ENCODE data around the gene SH3BP2.

Gene SH3BP2

DNA sequence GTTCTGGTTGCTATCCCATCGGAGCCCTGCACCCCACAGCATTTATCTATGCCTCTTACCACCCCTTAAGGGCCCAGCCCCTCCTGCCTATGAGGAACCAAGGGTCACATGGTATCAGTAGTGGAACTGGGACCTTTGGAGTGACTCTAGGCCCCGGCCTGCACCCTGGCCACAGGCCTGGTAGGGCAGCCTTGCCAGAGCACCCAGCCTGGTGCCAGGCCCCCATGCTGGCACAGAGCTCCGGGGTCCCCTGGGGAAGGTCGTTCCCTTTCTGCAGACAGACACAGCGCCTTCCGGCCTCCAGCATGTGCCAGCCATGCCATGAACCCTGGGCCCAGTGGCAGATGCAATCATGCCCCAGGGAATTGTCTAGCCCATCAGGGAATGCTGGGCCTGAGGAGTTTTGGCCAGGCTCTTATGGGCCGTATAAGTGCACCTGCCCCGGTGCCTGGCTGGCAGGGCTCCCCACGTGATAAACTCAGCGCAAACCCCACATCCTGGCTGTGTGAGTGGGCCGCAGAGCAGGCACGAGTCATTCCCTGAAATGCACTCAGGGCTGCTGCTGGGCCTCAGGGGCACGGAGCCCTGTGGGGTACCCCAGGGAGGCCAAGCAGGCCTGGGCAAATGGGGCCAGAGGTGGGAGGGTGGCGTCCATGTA is 30.9 kb downstream of the SH3BP2 start:
- TF ChIP-seq EZH2 (IDR thresholded peaks at IDR 0.05) (no peak), POLR2AphosphoS5 (IDR thresholded peaks at IDR 0.05; ENCODE audit: borderline replicate concordance, low read depth, low read length) (no peak), FOXP2 (optimal IDR thresholded peaks at IDR 0.05; ENCODE audit: control extremely low read depth, extremely low read length, insufficient read depth) (no peak)
- no peak for DNase-seq (ENCODE audit: low read depth, low spot score)
- no peaks in the 10 kb centered on the region for H3K9me3 ChIP-seq (ENCODE audit: low read depth, low read length)
- no peak overlapping the region for H3K4me3 ChIP-seq
- no peak overlapping the region for H3K9ac ChIP-seq (ENCODE audit: insufficient read length)
- no peak overlapping the region for H3K27ac ChIP-seq
- peaks cover 36% of the 10 kb centered on the region; the same call in 1 of the 2 replicates for H3K36me3 ChIP-seq (ENCODE audit: insufficient read depth, low read length)

DNA sequence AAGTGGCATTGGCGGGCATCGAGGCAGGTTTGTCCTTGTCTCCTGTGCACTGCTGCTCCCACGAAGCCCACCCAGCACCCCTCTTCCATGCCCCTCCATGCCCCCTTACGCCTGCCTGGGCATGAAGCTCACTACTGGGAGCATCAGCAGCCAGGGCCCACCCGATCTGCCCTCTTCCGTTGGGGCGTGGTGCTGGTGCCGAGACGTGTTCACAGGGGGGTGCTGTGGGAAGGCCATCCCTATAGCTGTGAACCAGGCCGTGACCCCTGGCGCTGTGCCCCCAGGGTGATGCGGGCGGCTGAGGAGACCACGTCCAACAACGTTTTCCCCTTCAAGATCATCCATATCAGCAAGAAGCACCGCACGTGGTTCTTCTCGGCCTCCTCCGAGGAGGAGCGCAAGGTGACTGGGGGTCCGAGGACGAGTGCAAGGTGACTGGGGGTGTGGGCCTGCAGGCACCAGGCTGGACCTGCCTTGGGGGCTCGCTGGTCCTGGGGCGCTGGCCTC is 31.5 kb downstream of the SH3BP2 start:
- Histone ChIP-seq H3K27ac (no peak overlapping the region), H3K36me3 (ENCODE audit: insufficient read depth, low read length) (peaks cover 36% of the 10 kb centered on the region; the same call in 1 of the 2 replicates)
- TF ChIP-seq EZH2 (IDR thresholded peaks at IDR 0.05) = no peak
- TF ChIP-seq POLR2AphosphoS5 (IDR thresholded peaks at IDR 0.05; ENCODE audit: borderline replicate concordance, low read depth, low read length) = no peak
- no peak for TF ChIP-seq FOXP2 (optimal IDR thresholded peaks at IDR 0.05; ENCODE audit: control extremely low read depth, extremely low read length, insufficient read depth)

DNA sequence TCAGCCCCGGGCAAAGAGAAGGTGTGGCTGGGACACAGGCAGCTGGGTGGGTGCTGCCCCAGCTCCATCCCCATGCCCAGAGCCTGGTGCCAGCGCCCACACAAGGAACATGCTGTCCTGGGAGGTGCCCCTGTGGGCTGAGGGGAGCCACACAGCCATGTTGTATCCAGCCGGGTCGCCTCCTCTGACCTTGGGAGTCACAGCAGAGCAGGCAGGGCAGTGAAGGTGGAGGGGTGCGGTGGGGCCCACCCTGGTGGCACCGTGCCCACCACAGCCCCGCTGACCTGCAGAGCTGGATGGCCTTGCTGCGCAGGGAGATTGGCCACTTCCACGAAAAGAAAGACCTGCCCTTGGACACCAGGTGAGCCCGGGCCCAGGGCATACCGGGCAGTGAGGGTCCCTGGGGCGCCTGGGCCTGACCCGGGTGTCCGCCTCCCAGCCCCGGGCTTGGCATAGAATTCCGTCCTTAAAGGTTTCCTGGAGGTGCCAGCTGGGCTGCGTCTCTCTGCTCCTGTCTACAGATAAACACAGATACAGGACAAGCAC is 32.0 kb downstream of the SH3BP2 start:
- no peak overlapping the region for H3K27ac ChIP-seq
- no peak overlapping the region for H3K4me3 ChIP-seq
- no peak for DNase-seq (ENCODE audit: low read depth, low spot score)
- H3K9ac ChIP-seq (ENCODE audit: insufficient read length) = no peak overlapping the region
- peaks cover 40% of the 10 kb centered on the region; the same call in 1 of the 2 replicates for H3K36me3 ChIP-seq (ENCODE audit: insufficient read depth, low read length)
- no peak for TF ChIP-seq POLR2AphosphoS5 (IDR thresholded peaks at IDR 0.05; ENCODE audit: borderline replicate concordance, low read depth, low read length)
- no peak for TF ChIP-seq FOXP2 (optimal IDR thresholded peaks at IDR 0.05; ENCODE audit: control extremely low read depth, extremely low read length, insufficient read depth)
- TF ChIP-seq EZH2 (IDR thresholded peaks at IDR 0.05) = no peak
- no peaks in the 10 kb centered on the region for H3K9me3 ChIP-seq (ENCODE audit: low read depth, low read length)

More for the DNA sequence above, 31.5 kb downstream of the SH3BP2 start:
- no peak for DNase-seq (ENCODE audit: low read depth, low spot score)
- H3K9me3 ChIP-seq (ENCODE audit: low read depth, low read length) = no peaks in the 10 kb centered on the region
- no peak overlapping the region for H3K4me3 ChIP-seq
- no peak overlapping the region for H3K9ac ChIP-seq (ENCODE audit: insufficient read length)

DNA sequence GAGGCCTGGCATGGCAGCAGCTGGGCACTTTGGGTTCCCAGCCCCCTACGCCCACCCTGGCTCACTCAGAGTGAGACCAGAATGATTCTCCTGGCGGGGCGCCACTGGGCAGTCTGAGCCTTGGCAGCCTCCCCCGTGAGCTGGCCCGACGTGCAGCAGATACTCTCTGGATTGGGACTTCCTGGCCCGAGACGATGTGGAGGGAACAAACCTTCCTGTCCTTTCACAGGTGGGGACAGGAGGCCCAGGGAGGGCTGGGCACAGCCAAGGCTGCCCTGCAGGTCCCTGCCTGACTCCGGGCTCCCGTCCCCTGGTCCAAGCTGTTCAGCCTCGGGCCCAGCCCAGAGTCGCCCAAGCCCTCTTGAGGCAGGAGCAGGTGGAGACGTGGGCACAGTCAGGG is 32.9 kb downstream of the SH3BP2 start:
- no peak for DNase-seq (ENCODE audit: low read depth, low spot score)
- TF ChIP-seq POLR2AphosphoS5 (IDR thresholded peaks at IDR 0.05; ENCODE audit: borderline replicate concordance, low read depth, low read length) (no peak), EZH2 (IDR thresholded peaks at IDR 0.05) (no peak), FOXP2 (optimal IDR thresholded peaks at IDR 0.05; ENCODE audit: control extremely low read depth, extremely low read length, insufficient read depth) (no peak)
- peaks cover 40% of the 10 kb centered on the region; the same call in 1 of the 2 replicates for H3K36me3 ChIP-seq (ENCODE audit: insufficient read depth, low read length)

DNA sequence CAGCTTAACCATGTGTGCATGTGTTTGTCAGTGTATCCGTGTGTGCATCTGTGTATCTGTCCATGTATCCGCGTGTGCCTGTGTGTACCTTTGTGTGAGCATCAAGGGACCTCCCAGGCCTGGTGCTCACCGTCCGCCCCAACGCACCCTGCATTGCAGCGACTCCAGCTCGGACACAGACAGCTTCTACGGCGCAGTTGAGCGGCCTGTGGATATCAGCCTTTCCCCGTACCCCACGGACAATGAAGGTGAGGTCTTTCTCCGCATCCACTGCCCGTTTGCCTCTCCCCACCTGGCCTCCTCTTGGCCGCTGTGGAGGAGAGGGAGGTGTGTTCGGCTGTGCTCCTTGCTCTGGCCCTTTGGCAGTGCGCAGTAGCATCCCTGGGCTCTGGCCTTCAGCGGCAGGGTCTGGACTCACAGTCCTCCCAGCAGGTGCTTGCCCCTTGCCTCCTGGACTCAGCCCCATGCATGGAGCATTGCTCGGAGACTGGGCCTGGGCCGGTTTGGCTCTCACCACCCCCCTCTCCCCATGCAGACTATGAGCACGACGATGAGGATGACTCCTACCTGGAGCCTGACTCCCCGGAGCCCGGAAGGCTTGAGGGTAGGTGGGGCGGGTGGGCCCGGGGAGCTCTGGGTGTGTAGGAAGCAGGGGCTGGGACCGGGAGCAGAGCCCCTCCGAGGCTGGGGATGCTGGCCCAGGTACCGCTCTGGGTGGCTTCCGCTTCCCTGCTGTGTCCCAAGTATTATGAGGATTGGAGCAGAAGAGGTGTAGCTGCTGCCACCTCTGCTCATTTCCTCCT is 34.4 kb downstream of the SH3BP2 start:
- TF ChIP-seq FOXP2 (optimal IDR thresholded peaks at IDR 0.05; ENCODE audit: control extremely low read depth, extremely low read length, insufficient read depth) (no peak), POLR2AphosphoS5 (IDR thresholded peaks at IDR 0.05; ENCODE audit: borderline replicate concordance, low read depth, low read length) (no peak), EZH2 (IDR thresholded peaks at IDR 0.05) (no peak)
- H3K4me3 ChIP-seq = no peak overlapping the region
- H3K36me3 ChIP-seq (ENCODE audit: insufficient read depth, low read length) = peaks cover 43% of the 10 kb centered on the region; the same call in 1 of the 2 replicates
- no peaks in the 10 kb centered on the region for H3K9me3 ChIP-seq (ENCODE audit: low read depth, low read length)
- H3K27ac ChIP-seq = no peak overlapping the region
- H3K9ac ChIP-seq (ENCODE audit: insufficient read length) = no peak overlapping the region
- DNase-seq (ENCODE audit: low read depth, low spot score) = no peak

More for the DNA sequence above, 32.9 kb downstream of the SH3BP2 start:
- Histone ChIP-seq H3K9me3 (ENCODE audit: low read depth, low read length) (no peaks in the 10 kb centered on the region), H3K9ac (ENCODE audit: insufficient read length) (no peak overlapping the region), H3K4me3 (no peak overlapping the region), H3K27ac (no peak overlapping the region)

DNA sequence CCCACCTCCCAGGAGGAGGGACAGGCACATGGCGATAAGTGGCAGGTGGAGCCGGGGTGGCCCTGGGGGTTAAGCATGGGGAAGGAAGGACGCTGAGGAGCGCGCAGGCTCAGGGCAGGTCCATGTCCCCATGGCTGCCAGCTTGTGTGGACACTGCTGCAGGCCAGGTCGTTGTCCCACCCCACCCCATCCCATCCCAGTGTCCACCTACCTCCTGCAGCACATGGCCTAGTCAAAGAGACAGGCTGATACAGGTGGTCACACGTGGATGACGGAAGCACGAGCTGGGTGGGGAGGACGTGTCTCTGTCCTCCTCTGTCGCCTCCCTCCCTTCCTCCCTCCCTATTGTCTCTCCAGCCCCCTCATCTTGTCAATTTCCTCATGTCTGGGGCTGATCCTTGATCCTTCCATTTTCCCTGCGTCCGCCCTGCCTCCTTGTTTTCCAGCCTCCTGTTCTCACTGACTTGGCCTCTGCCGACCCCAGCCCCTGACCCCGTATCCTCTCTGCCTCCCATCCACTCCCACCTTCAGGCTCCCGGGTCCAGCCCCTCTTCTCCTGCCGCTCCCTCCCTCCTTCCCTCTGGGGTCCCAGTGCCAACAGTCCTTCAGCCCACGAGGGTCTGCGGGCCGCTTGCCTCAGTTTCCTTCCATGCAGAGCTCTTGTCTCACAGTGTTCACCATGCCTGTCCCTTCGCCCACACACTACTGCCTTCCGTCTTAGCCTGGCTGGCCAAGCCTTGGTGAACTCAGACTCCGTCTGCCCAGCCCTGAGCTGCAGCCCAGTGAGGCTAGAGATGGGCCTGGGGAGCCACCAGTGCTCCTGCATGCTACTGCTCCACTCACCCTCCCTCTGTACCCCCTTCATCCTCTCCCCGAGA is 35.2 kb downstream of the SH3BP2 start:
- Histone ChIP-seq H3K36me3 (ENCODE audit: insufficient read depth, low read length) (peaks cover 40% of the 10 kb centered on the region; the same call in 1 of the 2 replicates), H3K9me3 (ENCODE audit: low read depth, low read length) (no peaks in the 10 kb centered on the region), H3K9ac (ENCODE audit: insufficient read length) (no peak overlapping the region), H3K4me3 (no peak overlapping the region), H3K27ac (no peak overlapping the region)
- TF ChIP-seq FOXP2 (optimal IDR thresholded peaks at IDR 0.05; ENCODE audit: control extremely low read depth, extremely low read length, insufficient read depth) (no peak), EZH2 (IDR thresholded peaks at IDR 0.05) (no peak), POLR2AphosphoS5 (IDR thresholded peaks at IDR 0.05; ENCODE audit: borderline replicate concordance, low read depth, low read length) (no peak)
- no peak for DNase-seq (ENCODE audit: low read depth, low spot score)

DNA sequence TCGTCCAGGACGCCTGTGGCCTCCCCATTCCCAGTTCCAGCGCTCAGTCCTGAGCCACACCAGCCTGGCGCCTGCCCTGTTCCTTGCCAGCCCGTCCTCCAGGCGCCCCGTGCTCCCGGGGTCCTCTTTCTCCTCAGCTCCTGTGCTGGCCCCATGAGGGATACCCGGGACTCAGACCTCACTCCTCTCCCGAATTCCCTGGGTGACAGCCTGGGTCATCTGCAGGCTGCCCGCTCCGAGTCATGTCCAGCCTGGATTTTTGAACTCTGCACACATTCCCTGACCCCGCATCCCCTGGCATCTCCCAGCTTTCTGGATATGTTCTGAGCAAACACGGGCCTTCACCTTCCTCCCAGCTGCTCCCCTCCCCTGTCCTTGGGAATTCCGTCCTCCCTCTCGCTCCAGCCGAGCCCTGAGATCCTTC is 35.9 kb downstream of the SH3BP2 start:
- no peak overlapping the region for H3K9ac ChIP-seq (ENCODE audit: insufficient read length)
- no peak for DNase-seq (ENCODE audit: low read depth, low spot score)
- H3K4me3 ChIP-seq = no peak overlapping the region
- H3K27ac ChIP-seq = no peak overlapping the region
- H3K36me3 ChIP-seq (ENCODE audit: insufficient read depth, low read length) = peaks cover 38% of the 10 kb centered on the region; the same call in 1 of the 2 replicates
- no peaks in the 10 kb centered on the region for H3K9me3 ChIP-seq (ENCODE audit: low read depth, low read length)
- no peak for TF ChIP-seq EZH2 (IDR thresholded peaks at IDR 0.05)
- no peak for TF ChIP-seq POLR2AphosphoS5 (IDR thresholded peaks at IDR 0.05; ENCODE audit: borderline replicate concordance, low read depth, low read length)
- TF ChIP-seq FOXP2 (optimal IDR thresholded peaks at IDR 0.05; ENCODE audit: control extremely low read depth, extremely low read length, insufficient read depth) = no peak
